Activated T-helper 17 cell treated with anti-CD3 and anti-CD28 coated beads, Interleukin-2, amount 50 U/mL, for 72 hours (primary cell): Measurements from ENCODE around the gene PHLDB1. TPM values are rescaled to one million over a fixed set of nuclear protein-coding genes. Genes with fewer than 3 reads are reported as not detected.
"Not testable (repeated sequence)": the region's sequence is repeated elsewhere in the genome, so short reads cannot be mapped to it uniquely, and the experiment has no call there.

Source experiments
- ATAC-seq: fragments of 150-1000 bp; cut with Tn5 transposase; replicated peaks from 2 replicates; pipeline ENCODE4 v1.10.0; 2021; ENCODE audit warnings: mild to moderate bottlenecking, moderate library complexity
- H3K27ac Mint-ChIP-seq: one replicate; pipeline ENCODE4 v1.8.0; 2022; ENCODE audit warnings: mixed read lengths
- H3K27me3 Mint-ChIP-seq: one replicate; pipeline ENCODE4 v1.8.0; 2022; ENCODE audit warnings: mixed read lengths
- H3K36me3 Mint-ChIP-seq: one replicate; pipeline ENCODE4 v1.8.0; 2022; ENCODE audit warnings: low read depth, mild to moderate bottlenecking, mixed read lengths
- H3K4me1 Mint-ChIP-seq: one replicate; pipeline ENCODE4 v1.8.0; 2022; ENCODE audit warnings: mixed read lengths
- H3K4me3 Mint-ChIP-seq: one replicate; pipeline ENCODE4 v1.8.0; 2022; ENCODE audit warnings: mild to moderate bottlenecking, mixed read lengths
- H3K9me3 Mint-ChIP-seq: one replicate; pipeline ENCODE4 v1.8.0; 2022; ENCODE audit warnings: mixed read lengths
- total RNA-seq, 2 donors: library from RNA; stranded (reverse); gene quantifications; one replicate each; pipeline ENCODE4 v1.2.3, GENCODE V29; 2022

PHLDB1 gene
- total RNA-seq, 2 donors from 2014 or later, result 2.2 to 4.7 TPM

DNA sequence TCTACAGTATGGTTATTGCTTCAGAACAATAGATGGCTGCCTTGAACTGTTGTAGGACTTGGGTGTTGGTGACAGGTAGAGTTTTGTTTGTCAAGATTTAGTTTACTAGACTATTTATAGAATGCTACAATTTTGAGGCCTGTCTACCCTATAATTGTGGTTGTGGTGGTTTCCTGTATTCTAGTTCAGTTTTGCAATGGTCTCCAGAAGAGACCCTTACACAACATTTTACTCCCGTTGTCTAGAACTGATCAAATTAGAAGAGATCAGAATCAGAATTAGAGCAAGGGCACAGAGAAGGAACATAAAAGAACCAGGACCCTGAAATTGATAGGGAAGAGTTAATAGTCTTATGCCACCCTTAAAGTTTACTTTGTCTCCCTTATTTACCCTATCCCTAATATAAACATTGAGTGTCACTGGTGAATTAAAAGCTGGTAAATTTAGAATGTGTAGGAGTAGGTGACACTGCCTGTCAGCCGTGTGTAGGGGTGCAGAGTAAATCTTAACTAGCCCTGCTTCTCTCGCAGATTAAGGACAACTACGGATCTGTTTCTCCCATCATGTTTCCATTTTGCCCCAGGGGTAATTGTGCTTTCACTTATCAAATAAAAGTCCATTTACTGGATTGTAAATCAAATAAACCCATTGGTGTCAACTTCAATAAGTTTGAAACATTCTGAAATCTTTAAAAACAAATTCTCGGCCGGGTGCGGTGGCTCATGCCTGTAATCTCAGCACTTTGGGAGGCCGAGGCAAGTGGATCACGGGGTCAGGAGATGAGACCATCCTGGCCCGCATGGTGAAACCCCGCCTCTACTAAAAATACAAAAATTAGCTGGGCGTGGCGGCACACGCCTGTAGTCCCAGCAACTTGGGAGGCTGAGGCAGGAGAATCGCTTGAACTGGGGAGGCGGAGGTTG lies 10.9 kb upstream of the PHLDB1 start:
- H3K9me3 Mint-ChIP-seq, result no peaks in the 10 kb centered on the region
- H3K4me3 Mint-ChIP-seq, result no peak overlapping the region
- peak overlapping the region; percentile 25 for H3K27ac Mint-ChIP-seq
- no peaks in the 10 kb centered on the region for H3K27me3 Mint-ChIP-seq
- no peaks in the 10 kb centered on the region for H3K4me1 Mint-ChIP-seq
- ATAC-seq, result no peak
- peaks cover 100% of the 10 kb centered on the region for H3K36me3 Mint-ChIP-seq

DNA sequence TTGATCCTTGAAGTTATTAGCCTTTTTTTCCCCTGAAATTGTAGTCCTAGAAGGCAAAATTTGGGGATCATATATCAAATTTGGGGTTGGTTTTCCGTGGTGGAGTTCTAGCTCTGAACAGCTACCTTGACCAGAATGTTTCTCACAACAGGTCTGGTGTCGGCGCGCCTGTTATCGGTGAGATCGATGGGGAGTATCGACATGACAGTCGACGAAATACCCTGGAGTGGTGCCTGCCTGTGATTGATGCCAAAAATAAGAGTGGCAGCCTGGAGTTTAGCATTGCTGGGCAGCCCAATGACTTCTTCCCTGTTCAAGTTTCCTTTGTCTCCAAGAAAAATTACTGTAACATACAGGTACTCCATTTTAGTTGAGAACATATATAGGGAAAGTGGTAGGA lies 9.9 kb upstream of the PHLDB1 start:
- Mint-ChIP-seq H3K27me3 (no peaks in the 10 kb centered on the region), H3K36me3 (peaks cover 100% of the 10 kb centered on the region), H3K27ac (no peak overlapping the region), H3K4me1 (no peaks in the 10 kb centered on the region), H3K4me3 (no peak overlapping the region), H3K9me3 (no peaks in the 10 kb centered on the region)
- ATAC-seq, result no peak

DNA sequence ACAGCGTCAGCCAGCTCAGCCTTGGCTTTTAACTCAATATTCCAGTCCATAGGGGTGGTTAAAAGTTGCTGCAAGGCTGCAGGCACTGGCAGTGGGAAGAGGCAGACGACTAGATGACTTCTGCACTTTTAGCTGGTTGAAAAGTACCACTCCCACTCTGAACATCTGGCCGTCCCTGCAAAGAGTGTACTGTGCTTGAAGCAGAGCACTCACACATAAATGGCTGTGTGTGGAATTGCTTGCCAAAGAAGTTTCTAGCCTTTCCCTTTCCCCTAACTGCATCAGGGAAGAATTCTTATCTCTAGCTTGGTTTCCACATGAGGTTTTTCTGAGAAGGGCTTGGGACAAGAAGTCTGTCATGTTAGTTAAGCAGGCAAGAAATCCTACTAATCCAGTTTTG lies 5.1 kb upstream of the PHLDB1 start:
- no peak overlapping the region for H3K27ac Mint-ChIP-seq
- no peaks in the 10 kb centered on the region for H3K4me1 Mint-ChIP-seq
- H3K9me3 Mint-ChIP-seq, result no peaks in the 10 kb centered on the region
- no peak overlapping the region for H3K4me3 Mint-ChIP-seq
- ATAC-seq, result no peak
- H3K27me3 Mint-ChIP-seq, result no peaks in the 10 kb centered on the region
- peaks cover 59% of the 10 kb centered on the region for H3K36me3 Mint-ChIP-seq

DNA sequence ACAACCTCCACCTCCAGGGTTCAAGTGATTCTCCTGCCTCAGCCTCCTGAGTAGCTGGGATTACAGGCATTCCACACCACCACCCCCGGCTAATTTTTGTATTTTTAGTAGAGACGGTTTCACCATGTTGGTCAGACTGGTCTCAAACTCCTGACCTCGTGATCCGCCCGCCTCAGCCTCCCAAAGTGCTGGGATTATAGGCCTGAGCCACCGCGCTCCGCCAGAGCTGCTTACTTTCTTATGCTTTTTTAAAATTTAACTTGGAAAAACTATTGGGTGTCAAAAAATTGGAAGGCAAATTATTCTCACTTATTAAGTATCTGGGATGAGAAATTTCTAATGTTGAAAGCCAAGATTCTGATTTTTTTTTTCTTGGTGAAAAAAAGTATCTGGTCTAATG lies 3.7 kb upstream of the PHLDB1 start:
- not testable (repeated sequence) for ATAC-seq, H3K4me3 Mint-ChIP-seq, H3K4me1 Mint-ChIP-seq, H3K27ac Mint-ChIP-seq, H3K9me3 Mint-ChIP-seq, H3K27me3 Mint-ChIP-seq
- peaks cover 45% of the 10 kb centered on the region for H3K36me3 Mint-ChIP-seq

DNA sequence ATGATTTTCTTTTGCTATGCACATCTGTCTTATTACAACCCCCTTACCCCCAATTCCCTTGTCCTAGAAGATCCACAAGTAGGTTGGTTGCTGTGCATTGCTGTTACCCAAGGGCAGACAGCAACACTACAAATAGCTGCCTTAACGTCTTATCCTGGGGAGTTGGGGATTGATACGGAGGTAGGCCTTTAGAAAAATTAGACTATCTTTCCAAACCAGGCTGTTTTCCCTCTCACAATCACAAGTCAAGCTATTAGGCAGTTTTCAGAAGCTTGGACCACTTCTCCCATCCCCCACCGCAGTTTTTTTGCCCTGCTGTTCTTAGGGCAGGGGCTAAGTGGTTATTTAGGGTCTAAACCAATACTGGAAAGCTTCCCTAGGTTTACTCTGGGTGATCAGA lies 2.8 kb upstream of the PHLDB1 start:
- peaks cover 11% of the 10 kb centered on the region for H3K4me1 Mint-ChIP-seq
- no peaks in the 10 kb centered on the region for H3K9me3 Mint-ChIP-seq
- no peak overlapping the region for H3K27ac Mint-ChIP-seq
- peaks cover 37% of the 10 kb centered on the region for H3K36me3 Mint-ChIP-seq
- no peak overlapping the region for H3K4me3 Mint-ChIP-seq
- no peak for ATAC-seq
- peaks cover 9% of the 10 kb centered on the region for H3K27me3 Mint-ChIP-seq

DNA sequence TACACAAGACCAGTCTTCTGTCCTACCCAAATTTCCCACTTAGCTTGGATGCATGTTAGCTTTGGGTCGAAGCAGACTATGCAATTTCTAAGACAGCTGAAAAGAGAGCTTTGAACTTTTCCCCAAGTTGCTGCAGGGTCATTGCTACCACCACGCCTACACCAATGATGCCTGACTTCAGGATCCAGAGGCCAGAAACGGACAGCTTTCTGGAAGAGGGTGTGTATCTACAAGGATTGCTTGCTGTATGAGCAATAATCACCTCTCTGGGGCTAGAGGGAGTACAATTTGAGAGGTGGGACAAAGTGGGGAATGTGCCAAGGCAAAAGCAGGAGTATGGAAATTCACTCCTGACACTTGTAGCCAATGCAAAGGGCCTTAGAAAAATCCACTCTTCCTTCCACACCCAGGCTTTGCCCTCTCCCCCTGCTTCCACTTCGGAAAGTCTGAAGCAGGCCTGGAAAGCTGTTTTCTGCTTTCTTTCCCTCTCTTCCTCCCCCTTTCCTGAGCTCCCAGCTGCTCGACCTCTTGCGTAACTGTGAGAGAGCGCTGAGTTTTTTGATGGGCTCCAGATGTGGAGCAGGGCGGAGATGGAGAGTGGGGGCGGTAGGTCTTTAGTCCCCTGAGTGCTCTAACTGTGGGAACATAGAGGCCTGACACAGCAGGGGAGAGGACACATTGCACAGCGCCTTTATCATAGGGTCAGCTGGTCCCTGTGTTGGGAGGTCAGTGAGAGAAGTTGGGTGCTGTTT lies 2.1 kb upstream of the PHLDB1 start:
- peaks cover 16% of the 10 kb centered on the region for H3K4me1 Mint-ChIP-seq
- H3K36me3 Mint-ChIP-seq, result peaks cover 29% of the 10 kb centered on the region
- H3K4me3 Mint-ChIP-seq, result no peak overlapping the region
- H3K9me3 Mint-ChIP-seq, result no peaks in the 10 kb centered on the region
- no peak for ATAC-seq
- H3K27ac Mint-ChIP-seq, result no peak overlapping the region
- H3K27me3 Mint-ChIP-seq, result peaks cover 13% of the 10 kb centered on the region

DNA sequence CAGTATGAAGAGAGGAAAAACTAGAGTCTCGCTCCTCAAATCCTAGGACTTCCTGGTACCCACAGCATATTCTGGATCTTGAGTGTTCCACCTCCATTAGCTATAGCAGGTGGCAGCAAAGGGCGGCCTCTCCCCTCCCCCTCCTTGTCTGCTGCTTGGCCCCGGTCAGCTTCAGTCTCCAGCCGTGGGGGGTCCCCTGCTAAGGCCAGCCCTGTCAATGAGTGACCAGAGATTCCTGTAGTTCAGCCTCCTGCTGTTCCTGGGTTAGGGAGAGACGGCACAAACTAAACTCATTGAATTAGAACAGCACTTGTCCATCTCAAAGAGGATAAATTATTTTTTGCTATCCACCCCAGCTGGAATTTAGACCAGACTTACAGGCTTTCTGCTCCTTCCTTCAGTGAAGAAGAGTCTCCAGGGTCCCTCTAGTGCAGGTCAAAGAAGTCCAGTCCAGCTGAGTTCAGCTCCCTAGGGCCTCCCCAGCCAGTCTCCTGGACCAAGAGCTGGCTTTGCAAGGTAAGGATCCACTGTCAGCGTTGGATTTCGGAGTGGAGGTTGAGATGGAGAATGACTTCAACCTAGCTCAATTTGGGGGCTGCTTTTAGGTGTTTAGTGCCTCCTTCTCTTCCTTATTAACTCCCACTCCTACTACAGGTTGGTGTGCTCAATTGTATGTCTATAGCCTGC lies 1.1 kb upstream of the PHLDB1 start:
- H3K9me3 Mint-ChIP-seq, result no peaks in the 10 kb centered on the region
- no peak for ATAC-seq
- peaks cover 20% of the 10 kb centered on the region for H3K4me1 Mint-ChIP-seq
- H3K27me3 Mint-ChIP-seq, result peaks cover 13% of the 10 kb centered on the region
- H3K36me3 Mint-ChIP-seq, result peaks cover 19% of the 10 kb centered on the region
- H3K4me3 Mint-ChIP-seq, result peak overlapping the region; percentile 90
- H3K27ac Mint-ChIP-seq, result no peak overlapping the region

DNA sequence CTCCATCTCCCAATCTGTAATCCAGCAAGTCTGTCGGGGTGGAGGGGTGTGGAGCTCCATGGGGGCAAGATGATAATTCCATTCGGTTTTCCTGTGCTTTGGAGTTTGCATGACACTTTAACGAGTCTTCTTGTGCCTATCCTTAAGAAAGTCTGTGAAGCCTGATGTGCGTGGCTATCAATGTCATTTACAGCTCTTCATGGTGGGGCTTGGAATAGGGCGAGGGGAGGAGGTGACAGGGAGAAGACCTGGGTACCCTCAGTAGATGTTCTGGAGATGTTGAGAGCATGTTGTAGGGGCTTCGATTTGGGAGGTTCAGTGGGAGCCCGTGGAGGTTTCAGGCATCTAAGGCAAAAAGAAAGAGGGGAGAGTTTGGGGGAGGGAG lies 579 bp upstream of the PHLDB1 start:
- Mint-ChIP-seq H3K4me3 (peak overlapping the region; percentile 90), H3K4me1 (peaks cover 21% of the 10 kb centered on the region), H3K9me3 (no peaks in the 10 kb centered on the region), H3K36me3 (peaks cover 14% of the 10 kb centered on the region), H3K27ac (no peak overlapping the region), H3K27me3 (peaks cover 13% of the 10 kb centered on the region)
- ATAC-seq, result no peak

DNA sequence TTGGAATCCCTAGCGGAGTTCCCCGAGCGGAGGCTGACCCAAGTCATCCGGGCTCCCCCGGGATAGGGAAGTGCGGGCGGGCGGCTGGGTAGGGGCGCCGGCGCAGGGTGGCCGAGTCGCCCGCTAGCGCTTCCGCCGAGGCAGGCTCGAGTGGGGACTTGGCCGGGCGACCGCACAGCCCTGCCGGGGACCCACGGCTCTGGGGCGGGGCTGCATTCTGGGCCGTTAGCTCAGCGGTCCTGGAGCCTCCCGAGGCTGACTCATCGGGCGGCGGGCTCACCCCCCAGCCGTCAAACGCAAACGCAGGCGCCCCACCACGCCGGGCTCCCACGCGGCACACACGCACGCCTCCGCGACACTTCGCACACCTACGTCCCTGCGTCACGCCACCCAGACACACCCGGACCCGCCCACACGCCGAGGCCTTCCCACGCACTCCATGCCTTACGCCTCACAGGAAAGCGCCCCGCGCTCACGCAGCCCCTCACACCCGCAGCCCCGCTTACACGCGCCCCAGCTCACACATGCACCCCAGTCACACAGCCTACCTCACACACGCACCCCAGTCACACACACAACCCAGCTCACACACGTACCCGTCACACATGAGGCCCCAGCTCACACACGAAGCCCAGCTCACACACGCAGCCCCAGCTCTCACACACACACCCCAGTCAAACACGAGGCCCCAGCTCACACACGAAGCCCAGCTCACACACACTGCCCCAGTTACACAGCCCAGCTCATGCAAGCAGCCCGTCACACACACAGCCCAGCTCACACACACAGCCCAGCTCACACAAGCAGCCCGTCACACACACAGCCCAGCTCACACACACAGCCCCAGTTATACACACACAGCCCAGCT lies 1.2 kb downstream of the PHLDB1 start:
- H3K4me1 Mint-ChIP-seq, result peaks cover 21% of the 10 kb centered on the region
- peak; percentile 66 for ATAC-seq

DNA sequence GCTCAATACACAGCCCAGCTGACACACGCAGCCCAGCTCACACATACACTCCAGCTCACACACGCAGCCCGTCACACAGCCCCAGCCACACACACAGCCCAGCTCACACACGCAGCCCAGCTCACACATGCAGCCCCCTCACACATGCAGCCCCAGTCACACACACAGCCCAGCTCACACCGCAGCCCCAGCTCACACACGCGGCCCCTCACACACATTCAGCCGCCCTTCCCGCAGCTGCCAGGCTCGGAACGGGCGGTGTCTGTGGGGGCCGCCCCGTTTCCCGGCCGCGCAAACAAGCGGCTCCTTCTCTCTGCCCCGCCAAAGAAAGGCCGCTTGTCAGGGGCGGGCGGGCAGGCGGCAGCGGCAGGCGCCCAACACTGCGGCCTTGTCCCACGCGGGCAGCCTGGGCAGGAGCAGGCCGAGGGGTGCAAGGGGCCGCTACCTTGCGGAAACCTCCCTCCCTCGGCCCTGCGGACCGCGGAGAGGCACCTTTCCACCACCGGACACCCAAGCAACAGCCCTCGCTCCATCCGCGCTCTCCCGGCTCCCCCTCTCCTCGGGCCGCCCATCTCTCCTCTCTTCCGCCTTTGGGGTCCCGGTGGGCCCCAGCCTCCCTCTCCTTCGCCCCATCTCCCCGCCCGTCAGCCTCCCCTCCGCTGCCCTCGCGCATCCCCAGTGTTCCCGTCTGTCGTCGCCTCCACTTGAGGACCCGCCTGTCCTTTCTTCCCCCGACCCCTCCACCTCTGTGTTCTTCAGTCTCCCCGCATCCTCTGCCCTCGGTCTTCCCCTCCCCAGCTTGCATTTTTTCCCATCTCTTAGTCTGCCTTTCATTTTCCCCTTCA lies 2.2 kb downstream of the PHLDB1 start:
- Mint-ChIP-seq H3K4me3 (peak overlapping the region; percentile 90), H3K4me1 (peaks cover 21% of the 10 kb centered on the region), H3K9me3 (no peaks in the 10 kb centered on the region), H3K27ac (peak overlapping the region; percentile 20), H3K36me3 (no peaks in the 10 kb centered on the region), H3K27me3 (peaks cover 13% of the 10 kb centered on the region)
- peak; percentile 8 for ATAC-seq

More for the DNA sequence above, 1.2 kb downstream of the PHLDB1 start:
- H3K9me3 Mint-ChIP-seq, result no peaks in the 10 kb centered on the region
- H3K36me3 Mint-ChIP-seq, result no peaks in the 10 kb centered on the region
- peaks cover 13% of the 10 kb centered on the region for H3K27me3 Mint-ChIP-seq
- peak overlapping the region; percentile 20 for H3K27ac Mint-ChIP-seq
- H3K4me3 Mint-ChIP-seq, result peak overlapping the region; percentile 90

DNA sequence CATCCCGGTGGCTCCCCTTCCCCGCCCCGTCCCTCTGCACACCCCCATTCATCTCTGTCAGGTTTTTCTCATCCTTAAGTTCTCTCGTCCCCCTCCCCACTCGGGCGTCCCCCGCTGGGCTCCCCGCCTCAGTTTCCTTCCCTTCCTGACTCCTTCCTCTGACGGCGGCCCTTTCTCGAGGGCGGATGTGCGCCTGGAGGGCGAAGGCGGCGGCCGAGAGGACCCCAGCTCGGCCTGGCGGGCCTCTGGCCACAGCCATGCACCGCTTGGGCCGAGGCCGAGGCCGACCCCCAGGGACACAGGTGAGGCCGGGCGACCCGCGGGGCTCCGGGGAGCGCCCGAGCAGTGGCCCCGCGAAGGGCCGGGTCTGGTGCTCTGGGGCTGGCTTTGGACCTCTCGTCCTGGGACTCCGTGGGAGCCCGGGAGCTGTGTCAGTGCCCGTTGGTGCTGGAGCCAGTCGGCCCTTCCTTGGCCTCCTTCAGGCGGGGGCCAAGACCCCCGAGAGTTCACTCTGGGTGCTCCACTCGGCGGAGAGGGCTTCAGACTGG lies 2.9 kb downstream of the PHLDB1 start:
- peak overlapping the region; percentile 20 for H3K27ac Mint-ChIP-seq
- peak; percentile 6 for ATAC-seq

DNA sequence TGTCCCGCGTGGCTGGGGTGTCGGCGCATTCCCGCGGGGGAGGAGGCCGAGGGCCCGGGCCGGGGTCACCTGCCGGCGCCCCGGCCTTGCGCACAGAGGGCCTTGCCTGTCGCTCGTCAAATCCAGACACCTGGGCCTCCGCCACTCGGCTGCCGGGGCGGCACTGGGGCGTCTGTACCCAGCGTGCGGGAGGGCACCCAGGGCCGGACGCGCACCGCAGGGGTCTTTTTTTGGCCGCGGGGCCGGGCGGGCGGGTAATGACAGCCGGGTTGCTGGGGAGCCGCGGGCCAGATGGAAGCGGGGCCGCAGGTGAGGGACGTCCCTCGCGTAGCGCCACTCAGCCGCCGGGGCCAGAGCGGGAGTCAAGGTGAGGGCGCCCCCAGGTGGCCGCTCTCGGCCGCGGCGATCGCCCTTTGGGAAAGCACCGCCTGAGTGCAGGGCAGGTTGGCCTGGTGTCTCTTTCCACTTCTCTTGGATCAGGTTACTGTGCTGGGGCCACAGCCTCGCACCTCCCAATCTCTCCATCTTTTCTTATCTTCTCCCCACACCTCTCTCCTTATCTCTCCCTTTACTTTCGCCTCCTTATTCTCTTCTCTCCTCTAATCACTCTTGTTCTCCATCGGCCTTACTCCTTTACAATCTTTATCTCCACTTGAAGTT lies 3.5 kb downstream of the PHLDB1 start:
- Mint-ChIP-seq H3K4me3 (peak overlapping the region; percentile 90), H3K4me1 (peaks cover 21% of the 10 kb centered on the region), H3K9me3 (no peaks in the 10 kb centered on the region), H3K27ac (peak overlapping the region; percentile 14), H3K27me3 (peaks cover 13% of the 10 kb centered on the region), H3K36me3 (no peaks in the 10 kb centered on the region)
- ATAC-seq, result peak; percentile 75

More for the DNA sequence above, 2.9 kb downstream of the PHLDB1 start:
- peaks cover 21% of the 10 kb centered on the region for H3K4me1 Mint-ChIP-seq
- peaks cover 13% of the 10 kb centered on the region for H3K27me3 Mint-ChIP-seq
- H3K36me3 Mint-ChIP-seq, result no peaks in the 10 kb centered on the region
- no peaks in the 10 kb centered on the region for H3K9me3 Mint-ChIP-seq
- H3K4me3 Mint-ChIP-seq, result peak overlapping the region; percentile 90
